ENCODE results near the gene UQCRHL. TPM values are rescaled to one million over a fixed set of nuclear protein-coding genes. Genes with fewer than 3 reads are reported as not detected.
A peak's percentile ranks its signal among the peaks of the same experiment; 100 is the strongest.

UQCRHL gene
- total RNA-seq, 4 donors from 2014 or later = 0.59 to 1.9 (median 1.0) TPM; not detected in 1

DNA sequence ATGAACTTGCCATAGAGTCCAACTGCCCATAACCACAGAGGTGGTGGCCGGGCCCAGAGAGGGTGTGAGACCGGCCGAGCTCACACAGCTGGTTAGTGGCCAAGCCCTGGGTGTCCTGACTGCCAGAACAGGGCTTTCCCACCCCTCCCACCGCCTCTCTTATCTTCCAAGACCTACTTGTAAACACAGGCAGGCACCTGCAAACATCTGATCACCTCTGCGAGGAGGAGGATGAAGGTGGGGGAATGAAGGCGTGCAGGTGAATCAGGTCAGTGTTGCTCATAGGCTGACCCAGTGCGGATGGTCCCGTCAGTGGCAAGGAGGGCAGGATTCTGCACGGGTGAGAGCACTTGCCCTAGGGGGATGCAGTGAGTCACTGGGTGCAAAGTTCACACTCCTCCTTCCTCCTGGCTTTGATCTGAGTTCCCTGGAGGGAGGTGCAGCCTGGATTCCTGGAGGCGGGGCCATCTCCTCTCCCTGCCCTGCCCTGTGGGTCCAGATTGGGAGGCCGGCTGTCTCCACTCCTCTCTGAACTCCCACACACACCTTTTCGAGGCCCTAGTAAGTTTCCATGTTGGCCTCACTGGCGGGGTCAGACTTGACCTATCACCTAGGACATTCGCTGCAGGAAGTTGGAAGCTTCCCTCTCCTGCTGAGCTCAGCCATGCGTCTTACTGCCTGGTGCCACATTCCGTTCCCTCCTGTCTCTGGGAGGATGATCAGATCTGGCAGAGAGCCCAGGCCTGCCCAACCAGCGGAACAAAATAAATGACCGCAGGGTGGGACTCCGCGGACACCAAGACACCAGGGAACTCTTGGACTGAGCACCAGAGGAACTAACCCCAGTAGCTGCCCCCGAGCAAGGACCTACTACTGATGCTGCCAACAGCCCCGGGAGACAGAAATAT lies 7.3 kb downstream of the UQCRHL start:
- intact Hi-C loops (cut with DNase I; ENCODE audit: low total_unique reads) = no loop called here
- DNase-seq = peak in 1 of 2 donors; percentile 46
- H3K27ac ChIP-seq = peak overlapping the region; percentile 35 to 71

GRCh38 chr1:15799004-15799867 lies 8.2 kb downstream of the UQCRHL start:
- Histone ChIP-seq H3K27me3 (no peaks in the 10 kb centered on the region), H3K9me3 (no peaks in the 10 kb centered on the region), H3K4me1 (peaks cover 3 to 20% of the 10 kb centered on the region in 2 donors), H3K27ac (peak overlapping the region; percentile 36 to 71), H3K4me3 (no peak overlapping the region), H3K36me3 (no peaks in the 10 kb centered on the region)
- intact Hi-C loops (cut with DNase I; ENCODE audit: low total_unique reads) = no loop called here
- no peak for TF ChIP-seq CTCF (IDR thresholded peaks at IDR 0.05)
- no peak for TF ChIP-seq POLR2A (IDR thresholded peaks at IDR 0.05)
- peak; percentile 68 to 76 for DNase-seq

More for the DNA sequence above, 7.3 kb downstream of the UQCRHL start:
- Histone ChIP-seq H3K4me1 (peaks cover 3 to 20% of the 10 kb centered on the region in 2 donors), H3K9me3 (no peaks in the 10 kb centered on the region), H3K36me3 (no peaks in the 10 kb centered on the region), H3K4me3 (no peak overlapping the region), H3K27me3 (no peaks in the 10 kb centered on the region)
- no peak for TF ChIP-seq CTCF (IDR thresholded peaks at IDR 0.05)
- TF ChIP-seq POLR2A (IDR thresholded peaks at IDR 0.05) = no peak

- Histone ChIP-seq H3K4me1 (peaks cover 3 to 20% of the 10 kb centered on the region in 2 donors), H3K4me3 (no peak overlapping the region), H3K36me3 (no peaks in the 10 kb centered on the region), H3K27me3 (no peaks in the 10 kb centered on the region), H3K9me3 (no peaks in the 10 kb centered on the region), H3K27ac (peak overlapping the region; percentile 10 to 67)
- TF ChIP-seq CTCF (IDR thresholded peaks at IDR 0.05) (no peak), POLR2A (IDR thresholded peaks at IDR 0.05) (no peak)
- no peak for DNase-seq
- intact Hi-C loops (cut with DNase I; ENCODE audit: low total_unique reads) = no loop called here
Measured at GRCh38 chr1:15797614-15798390, 9.6 kb downstream of the UQCRHL start.

GRCh38 chr1:15796086-15796462 lies 11.4 kb downstream of the UQCRHL start:
- no peaks in the 10 kb centered on the region for H3K36me3 ChIP-seq
- peaks cover 3 to 20% of the 10 kb centered on the region in 2 donors for H3K4me1 ChIP-seq
- peak overlapping the region; percentile 67 for H3K27ac ChIP-seq
- intact Hi-C loops (cut with DNase I; ENCODE audit: low total_unique reads) = no loop called here
- TF ChIP-seq POLR2A (IDR thresholded peaks at IDR 0.05) (no peak), CTCF (IDR thresholded peaks at IDR 0.05) (no peak)
- no peak for DNase-seq
- H3K9me3 ChIP-seq = no peaks in the 10 kb centered on the region
- no peak overlapping the region for H3K4me3 ChIP-seq
- H3K27me3 ChIP-seq = no peaks in the 10 kb centered on the region

Data from uterus (tissue), 4 donors.